Thoracic aorta (tissue), 2 donors: ENCODE data around the gene FERMT1. TPM values are rescaled to one million over a fixed set of nuclear protein-coding genes. Genes with fewer than 3 reads are reported as not detected.

Experiments
- ATAC-seq: fragments of 150-250 bp; one replicate; pipeline ENCODE4 v1.8.0; 2017; ENCODE audit warnings: low read depth; ENCODE audit not compliant: insufficient number of reproducible peaks, low FRiP score
- DNase-seq: peaks from one replicate; pipeline ENCODE4 v3.0.0-alpha.2; 2020; ENCODE audit warnings: low spot score
- H3K27ac ChIP-seq, 2 donors: fragments of 200-600 bp; sonication (generic); 1 replicate in 1 of 2; 2 replicates in 1 of 2; pipeline ENCODE4 v1.5.1; 2016; ENCODE audit warnings: mild to moderate bottlenecking in 2 of 2, moderate library complexity in 2 of 2
- H3K27me3 ChIP-seq: fragments of 200-600 bp; sonication (generic); replicated peaks from 2 replicates; pipeline ENCODE4 v1.6.0; 2016; ENCODE audit warnings: mild to moderate bottlenecking; ENCODE audit not compliant: insufficient read depth
- H3K36me3 ChIP-seq: fragments of 200-600 bp; sonication (generic); one replicate; pipeline ENCODE4 v1.5.1; 2016
- H3K4me1 ChIP-seq, 2 donors: fragments of 200-600 bp; sonication (generic); 1 replicate in 1 of 2; 2 replicates in 1 of 2; pipeline versions ENCODE4 v1.5.1 to v1.6.0; 2016; ENCODE audit warnings: low read depth in 2 of 2, mild to moderate bottlenecking in 1 of 2; ENCODE audit not compliant: control insufficient read depth in 1 of 2
- H3K4me3 ChIP-seq: fragments of 200-600 bp; sonication (generic); 2 replicates; pipeline ENCODE4 v1.5.1; 2016; ENCODE audit warnings: mild to moderate bottlenecking
- H3K9me3 ChIP-seq: fragments of 200-600 bp; sonication (generic); 2 replicates; pipeline ENCODE4 v1.5.1; 2016
- total RNA-seq, 2 donors: library from RNA; depleted of rRNA; stranded (reverse); fragments of >200 nt; gene quantifications; one replicate each; pipeline versions ENCODE4 v1.1.0 to v1.2.3, GENCODE V29; 2016
- TF ChIP-seq, protein P1 (sequence below): fragments of 200-600 bp; sonication (generic); IDR thresholded peaks from one replicate; pipeline ENCODE4 v1.5.1; 2019; ENCODE audit warnings: antibody characterized with exemption

Gene FERMT1
- total RNA-seq, 2 donors from 2014 or later: 0.21 TPM; not detected in 1

DNA sequence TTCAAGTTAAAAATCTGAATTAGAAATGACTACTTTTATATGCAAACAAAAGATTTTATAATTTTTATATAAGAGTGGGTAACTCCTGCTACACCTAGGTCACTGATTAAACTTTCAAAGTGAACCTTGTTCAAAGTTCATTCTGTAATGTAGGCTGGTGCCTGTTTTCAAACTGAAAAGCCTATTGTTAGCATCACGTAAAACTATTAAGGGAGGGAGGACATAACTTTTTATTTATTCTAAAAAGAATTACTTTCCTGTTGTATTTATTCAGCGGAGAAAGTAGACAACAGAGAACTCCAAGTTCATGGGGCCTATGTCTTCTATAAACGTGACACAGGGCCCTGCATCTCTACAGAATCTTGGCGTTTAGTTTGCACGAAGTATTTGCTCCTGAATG is 27.4 kb downstream of the FERMT1 start:
- no peak overlapping the region for H3K4me3 ChIP-seq
- H3K9me3 ChIP-seq: no peaks in the 10 kb centered on the region
- TF ChIP-seq, protein P1, sequence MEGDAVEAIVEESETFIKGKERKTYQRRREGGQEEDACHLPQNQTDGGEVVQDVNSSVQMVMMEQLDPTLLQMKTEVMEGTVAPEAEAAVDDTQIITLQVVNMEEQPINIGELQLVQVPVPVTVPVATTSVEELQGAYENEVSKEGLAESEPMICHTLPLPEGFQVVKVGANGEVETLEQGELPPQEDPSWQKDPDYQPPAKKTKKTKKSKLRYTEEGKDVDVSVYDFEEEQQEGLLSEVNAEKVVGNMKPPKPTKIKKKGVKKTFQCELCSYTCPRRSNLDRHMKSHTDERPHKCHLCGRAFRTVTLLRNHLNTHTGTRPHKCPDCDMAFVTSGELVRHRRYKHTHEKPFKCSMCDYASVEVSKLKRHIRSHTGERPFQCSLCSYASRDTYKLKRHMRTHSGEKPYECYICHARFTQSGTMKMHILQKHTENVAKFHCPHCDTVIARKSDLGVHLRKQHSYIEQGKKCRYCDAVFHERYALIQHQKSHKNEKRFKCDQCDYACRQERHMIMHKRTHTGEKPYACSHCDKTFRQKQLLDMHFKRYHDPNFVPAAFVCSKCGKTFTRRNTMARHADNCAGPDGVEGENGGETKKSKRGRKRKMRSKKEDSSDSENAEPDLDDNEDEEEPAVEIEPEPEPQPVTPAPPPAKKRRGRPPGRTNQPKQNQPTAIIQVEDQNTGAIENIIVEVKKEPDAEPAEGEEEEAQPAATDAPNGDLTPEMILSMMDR: no peak
- DNase-seq (no peak), ATAC-seq (no peak)
- no peak overlapping the region for H3K27ac ChIP-seq
- H3K27me3 ChIP-seq: no peaks in the 10 kb centered on the region
- no peaks in the 10 kb centered on the region for H3K4me1 ChIP-seq
- no peaks in the 10 kb centered on the region for H3K36me3 ChIP-seq

DNA sequence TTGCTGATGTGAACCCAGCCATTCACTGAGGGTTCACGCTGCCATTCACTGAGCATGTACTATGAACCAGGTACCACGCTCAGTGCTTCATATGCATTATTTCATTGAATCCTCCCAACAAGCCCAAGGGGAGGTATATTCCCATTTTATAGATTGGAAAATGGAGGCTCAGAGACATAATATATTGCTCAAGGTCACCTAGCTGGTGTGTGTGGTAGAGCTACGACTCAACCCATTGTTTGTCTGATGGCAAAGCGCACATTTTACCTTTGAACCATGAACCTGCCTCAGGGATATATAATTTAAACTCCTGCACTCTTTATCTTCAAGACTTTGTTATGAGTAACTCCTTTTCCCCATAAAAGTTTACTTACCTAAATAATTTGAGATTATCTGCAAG is 28.3 kb downstream of the FERMT1 start:
- TF ChIP-seq, protein P1: no peak
- ATAC-seq (no peak), DNase-seq (no peak)

DNA sequence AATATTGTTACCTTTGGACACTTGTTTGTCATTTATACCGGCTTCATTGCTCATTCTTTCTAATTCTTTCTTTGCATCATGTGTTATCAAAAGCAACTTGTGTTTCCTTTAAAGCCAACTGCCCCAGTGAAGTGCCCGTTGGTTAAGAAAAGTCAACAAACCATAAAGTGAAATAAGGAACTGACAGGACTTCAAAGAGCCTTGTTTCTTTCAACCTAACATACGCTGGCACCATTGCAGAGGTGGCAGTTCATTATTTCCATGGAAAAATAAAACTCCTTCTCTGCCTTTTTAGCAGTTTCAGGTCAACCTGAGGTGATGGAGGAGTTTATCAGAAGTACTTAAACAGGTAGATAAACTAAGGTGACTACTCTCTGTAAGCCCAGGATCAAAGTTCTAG is 28.8 kb downstream of the FERMT1 start:
- Histone ChIP-seq H3K4me3 (no peak overlapping the region), H3K36me3 (no peaks in the 10 kb centered on the region), H3K4me1 (no peaks in the 10 kb centered on the region), H3K9me3 (no peaks in the 10 kb centered on the region), H3K27ac (no peak overlapping the region), H3K27me3 (no peaks in the 10 kb centered on the region)
- TF ChIP-seq, protein P1: no peak
- DNase-seq: no peak
- ATAC-seq: no peak

More for the DNA sequence above, 28.3 kb downstream of the FERMT1 start:
- no peaks in the 10 kb centered on the region for H3K27me3 ChIP-seq
- H3K4me3 ChIP-seq: no peak overlapping the region
- H3K27ac ChIP-seq: no peak overlapping the region
- H3K4me1 ChIP-seq: no peaks in the 10 kb centered on the region
- no peaks in the 10 kb centered on the region for H3K36me3 ChIP-seq
- no peaks in the 10 kb centered on the region for H3K9me3 ChIP-seq

DNA sequence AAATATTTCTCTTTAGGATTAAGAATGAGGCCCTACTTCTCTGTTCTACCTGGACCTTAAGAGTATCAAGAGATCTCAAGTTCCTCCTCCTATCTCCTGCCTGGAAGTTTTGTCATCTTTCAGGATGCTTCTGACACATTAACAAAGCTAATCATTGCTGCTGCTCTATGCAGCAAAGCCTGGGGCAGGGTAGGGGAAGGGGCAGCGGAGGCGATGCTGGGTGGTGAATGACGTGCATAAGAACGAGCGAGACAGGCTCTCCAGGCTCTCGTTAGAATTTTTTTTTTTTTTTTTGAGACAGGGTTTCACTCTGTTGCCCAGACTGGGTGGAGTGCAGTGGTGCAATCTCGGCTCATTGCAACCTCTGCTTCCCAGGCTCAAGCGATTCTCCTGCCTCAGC is 31.2 kb downstream of the FERMT1 start:
- Histone ChIP-seq H3K27ac (no peak overlapping the region), H3K4me3 (no peak overlapping the region), H3K9me3 (no peaks in the 10 kb centered on the region), H3K36me3 (no peaks in the 10 kb centered on the region), H3K4me1 (no peaks in the 10 kb centered on the region), H3K27me3 (no peaks in the 10 kb centered on the region)
- ATAC-seq: no peak
- TF ChIP-seq, protein P1: no peak
- no peak for DNase-seq

DNA sequence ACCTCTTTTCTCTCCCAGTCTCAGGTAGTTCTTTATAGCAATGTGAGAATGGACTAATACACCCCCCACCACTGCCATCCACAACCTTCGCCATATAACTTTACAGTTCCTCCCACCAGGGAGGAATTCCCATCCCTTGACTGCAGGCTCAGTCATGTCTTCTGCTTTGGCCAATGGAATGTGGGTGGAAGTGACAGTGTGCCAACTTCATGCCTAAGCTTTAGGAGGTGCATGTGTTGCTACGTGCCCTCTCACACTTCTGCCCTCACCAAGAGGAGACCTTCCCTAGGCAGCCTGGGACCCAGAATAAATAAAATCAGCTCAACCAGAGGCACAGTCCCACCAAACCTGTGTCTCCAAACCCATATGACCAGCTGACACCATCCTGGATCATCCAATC is 36.0 kb downstream of the FERMT1 start:
- Histone ChIP-seq H3K27ac (no peak overlapping the region), H3K27me3 (no peaks in the 10 kb centered on the region), H3K4me3 (no peak overlapping the region), H3K9me3 (no peaks in the 10 kb centered on the region), H3K4me1 (no peaks in the 10 kb centered on the region), H3K36me3 (no peaks in the 10 kb centered on the region)
- TF ChIP-seq, protein P1: no peak
- no peak for ATAC-seq
- DNase-seq: no peak
